Activated naive CD8-positive, alpha-beta T cell (primary cell): Measurements from ENCODE around the gene POTEJ.
"Not testable (repeated sequence)": the region's sequence is repeated elsewhere in the genome, so short reads cannot be mapped to it uniquely, and the experiment has no call there.

Experiments
- H3K27ac Mint-ChIP-seq: one replicate; pipeline ENCODE4 v1.8.0; 2021; ENCODE audit warnings: mixed read lengths
- H3K27me3 Mint-ChIP-seq: one replicate; pipeline ENCODE4 v1.8.0; 2021; ENCODE audit warnings: mixed read lengths
- H3K36me3 Mint-ChIP-seq: one replicate; pipeline ENCODE4 v1.8.0; 2021; ENCODE audit warnings: mixed read lengths
- H3K4me1 Mint-ChIP-seq: one replicate; pipeline ENCODE4 v1.8.0; 2021; ENCODE audit warnings: low read depth, mixed read lengths
- H3K4me3 Mint-ChIP-seq: one replicate; pipeline ENCODE4 v1.8.0; 2021; ENCODE audit warnings: mild to moderate bottlenecking, mixed read lengths
- H3K9me3 Mint-ChIP-seq: one replicate; pipeline ENCODE4 v1.8.0; 2021; ENCODE audit warnings: low read depth, mixed read lengths

Gene POTEJ

DNA sequence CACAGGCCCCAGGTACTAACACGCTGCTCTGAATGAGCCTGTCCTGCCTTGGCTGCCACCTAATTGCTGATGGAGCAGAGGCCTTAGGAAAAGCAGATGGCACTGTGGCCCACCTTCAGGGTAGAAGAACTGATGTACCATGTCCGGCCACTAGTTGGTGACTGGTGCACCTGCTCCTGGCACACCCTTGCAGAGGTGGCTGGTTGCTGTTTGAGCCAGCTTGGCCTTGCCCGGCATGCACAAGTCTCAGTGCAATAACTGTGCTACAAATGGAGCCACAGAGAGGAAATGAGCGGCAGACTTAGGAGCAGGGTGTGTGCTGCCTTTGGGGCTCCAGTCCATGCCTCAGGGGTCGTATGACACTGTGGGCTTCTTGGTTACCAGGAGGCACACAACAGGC, 54.4 kb downstream of the POTEJ start:
- H3K27me3 Mint-ChIP-seq, H3K4me1 Mint-ChIP-seq, H3K4me3 Mint-ChIP-seq: not testable (repeated sequence)

DNA sequence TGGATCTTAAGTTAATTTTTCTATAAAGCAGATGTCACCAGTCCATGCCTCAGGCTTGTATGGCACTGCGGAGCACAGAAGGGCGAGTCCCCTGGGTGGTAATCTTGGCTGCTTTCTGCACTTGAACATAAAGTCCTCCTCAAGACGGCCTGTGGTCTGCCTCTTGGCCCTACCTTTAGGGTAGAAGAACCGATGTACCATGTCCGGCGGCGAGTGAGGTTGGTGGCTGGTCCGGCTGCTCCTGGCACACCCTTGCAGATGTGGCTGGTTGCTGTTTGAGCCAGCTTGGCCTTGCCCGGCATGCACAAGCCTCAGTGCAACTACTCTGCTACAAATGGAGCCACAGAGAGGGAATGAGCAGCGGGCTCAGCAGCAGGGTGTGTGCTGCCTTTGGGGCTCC, 56.3 kb downstream of the POTEJ start:
- H3K27me3 Mint-ChIP-seq, H3K4me1 Mint-ChIP-seq, H3K27ac Mint-ChIP-seq, H3K9me3 Mint-ChIP-seq, H3K4me3 Mint-ChIP-seq, H3K36me3 Mint-ChIP-seq: not testable (repeated sequence)

More for the DNA sequence above, 54.4 kb downstream of the POTEJ start:
- H3K9me3 Mint-ChIP-seq, H3K27ac Mint-ChIP-seq, H3K36me3 Mint-ChIP-seq: not testable (repeated sequence)

DNA sequence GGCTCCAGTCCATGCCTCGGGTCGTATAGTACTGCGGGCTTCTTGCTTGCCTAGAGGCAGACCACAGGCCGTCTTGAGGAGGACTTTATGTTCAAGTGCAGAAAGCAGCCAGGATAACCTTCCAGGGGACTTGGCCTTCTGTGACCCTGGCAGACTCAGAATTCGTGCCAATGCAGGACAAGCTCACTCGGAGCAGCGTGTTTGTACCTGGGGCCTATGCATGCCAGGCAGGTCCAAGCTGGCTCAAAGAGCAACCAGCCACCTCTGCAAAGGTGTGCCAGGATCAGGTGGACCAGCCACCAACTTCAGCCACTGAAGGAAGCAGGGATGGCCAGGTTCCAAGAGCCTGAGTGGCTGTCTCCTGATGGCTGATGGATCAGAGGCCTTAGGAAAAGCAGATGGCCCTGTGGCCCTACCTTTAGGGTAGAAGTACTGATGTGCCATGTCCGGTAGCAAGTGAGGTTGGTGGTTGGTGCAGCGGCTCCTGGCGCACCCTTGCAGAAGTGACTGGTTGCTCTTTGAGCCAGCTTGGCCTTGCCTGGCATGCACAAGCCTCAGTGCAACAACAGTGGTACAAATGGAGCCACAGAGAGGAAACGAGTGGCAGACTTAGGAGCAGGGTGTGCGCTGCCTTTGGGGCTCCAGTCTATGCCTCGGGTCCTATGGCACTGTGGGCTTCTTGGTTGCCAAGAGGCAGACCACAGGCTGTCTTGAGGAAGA, 58.9 kb downstream of the POTEJ start:
- H3K27ac Mint-ChIP-seq, H3K4me3 Mint-ChIP-seq, H3K4me1 Mint-ChIP-seq, H3K36me3 Mint-ChIP-seq, H3K27me3 Mint-ChIP-seq, H3K9me3 Mint-ChIP-seq: not testable (repeated sequence)

DNA sequence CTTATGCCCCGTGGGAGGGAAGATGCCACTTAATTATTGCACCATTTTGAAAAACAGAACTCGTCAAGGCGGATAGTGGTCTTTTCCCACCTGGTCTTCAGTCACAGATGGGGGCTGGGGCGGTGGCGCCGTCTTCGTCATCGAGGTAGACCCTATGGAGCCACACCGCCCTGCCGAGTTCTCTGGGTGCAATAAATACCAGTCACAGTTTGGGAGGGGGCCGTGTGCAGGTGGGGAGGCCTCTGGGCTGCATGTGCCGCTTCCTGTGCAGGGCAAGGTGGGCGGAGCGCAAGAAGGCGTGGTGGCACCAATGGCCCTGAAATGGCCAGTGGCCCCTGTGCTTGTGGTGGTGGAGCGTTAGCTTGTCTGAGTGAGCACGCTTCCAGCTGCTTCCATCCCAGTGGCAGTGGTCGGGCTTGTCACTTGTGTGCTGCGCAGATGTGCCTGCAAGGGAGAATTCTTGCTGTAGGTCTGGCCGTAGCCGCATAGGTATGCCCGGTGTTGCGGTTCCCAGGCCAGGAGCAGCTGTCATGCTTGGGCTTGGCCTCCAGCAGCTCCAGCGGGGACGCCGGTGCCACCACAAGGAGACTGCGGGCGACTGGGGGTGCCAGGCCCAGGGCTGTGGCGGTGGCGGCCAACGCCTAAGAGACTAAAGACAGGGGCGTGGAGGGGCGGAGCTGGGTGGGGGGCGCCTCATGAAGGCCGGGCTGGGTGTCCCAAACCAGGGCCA, 81.0 kb downstream of the POTEJ start:
- not testable (repeated sequence) for H3K4me1 Mint-ChIP-seq, H3K27ac Mint-ChIP-seq, H3K4me3 Mint-ChIP-seq, H3K27me3 Mint-ChIP-seq, H3K9me3 Mint-ChIP-seq, H3K36me3 Mint-ChIP-seq

DNA sequence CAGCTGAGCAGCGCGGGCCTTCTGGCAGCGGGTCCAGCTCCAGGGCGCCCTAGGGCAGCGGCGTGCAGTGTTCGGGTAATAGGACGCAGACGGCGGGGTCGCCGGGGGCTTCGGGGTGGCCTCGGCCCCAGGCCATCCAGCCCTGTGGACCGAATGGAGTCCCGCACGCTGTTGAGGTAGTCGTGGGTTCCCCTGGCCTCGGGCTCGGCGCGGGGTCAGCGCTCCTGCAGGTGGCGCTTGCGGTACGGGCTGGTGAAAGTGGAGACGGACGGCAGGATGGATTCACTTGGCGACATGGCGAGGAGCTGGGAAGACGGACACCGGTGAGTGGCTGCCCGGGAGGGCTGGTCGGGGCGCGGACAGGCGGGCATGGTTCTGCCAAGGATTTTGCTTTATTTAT, 82.2 kb downstream of the POTEJ start:
- H3K27me3 Mint-ChIP-seq, H3K4me1 Mint-ChIP-seq, H3K36me3 Mint-ChIP-seq, H3K4me3 Mint-ChIP-seq, H3K9me3 Mint-ChIP-seq, H3K27ac Mint-ChIP-seq: not testable (repeated sequence)

DNA sequence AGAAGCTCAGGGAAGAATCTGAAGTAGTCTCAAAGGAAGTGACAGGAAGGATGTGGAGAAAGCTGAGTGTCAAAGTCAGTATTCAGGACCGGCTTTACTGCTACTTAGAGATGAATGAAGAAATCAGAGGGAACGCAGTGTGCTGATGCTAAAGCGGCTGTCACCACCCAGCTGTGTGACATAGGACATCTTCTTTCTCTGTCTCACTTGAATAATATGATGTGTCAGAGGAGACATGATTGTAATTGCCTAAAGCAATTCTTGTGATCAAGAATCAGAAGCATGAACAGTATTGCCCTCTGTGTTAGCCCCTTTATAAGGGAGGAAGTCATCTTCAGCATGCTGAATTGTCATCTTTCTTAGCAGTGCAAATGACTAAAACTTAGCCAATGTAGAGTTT, 92.0 kb downstream of the POTEJ start:
- H3K9me3 Mint-ChIP-seq, H3K4me3 Mint-ChIP-seq, H3K27ac Mint-ChIP-seq, H3K36me3 Mint-ChIP-seq, H3K4me1 Mint-ChIP-seq, H3K27me3 Mint-ChIP-seq: not testable (repeated sequence)
